ENCODE data around the gene RUBCNL. TPM values are rescaled to one million over a fixed set of nuclear protein-coding genes. Genes with fewer than 3 reads are reported as not detected.

RUBCNL gene
- total and polyA plus RNA-seq, 7 donors = 1.4 to 26.9 (median 2.9) TPM

- Histone ChIP-seq H3K9me3 (no peaks in the 10 kb centered on the region), H3K4me1 (no peaks in the 10 kb centered on the region), H3K4me3 (no peak overlapping the region), H3K36me3 (no peaks in the 10 kb centered on the region), H3K27me3 (no peaks in the 10 kb centered on the region), H3K27ac (no peak overlapping the region)
- WGBS, 2 donors = 93% methylated on average over 1 of the region's 1 CpG
- DNase-seq = no peak
- intact Hi-C loops (cut with DNase I) = no loop called here
- TF ChIP-seq, protein P1, sequence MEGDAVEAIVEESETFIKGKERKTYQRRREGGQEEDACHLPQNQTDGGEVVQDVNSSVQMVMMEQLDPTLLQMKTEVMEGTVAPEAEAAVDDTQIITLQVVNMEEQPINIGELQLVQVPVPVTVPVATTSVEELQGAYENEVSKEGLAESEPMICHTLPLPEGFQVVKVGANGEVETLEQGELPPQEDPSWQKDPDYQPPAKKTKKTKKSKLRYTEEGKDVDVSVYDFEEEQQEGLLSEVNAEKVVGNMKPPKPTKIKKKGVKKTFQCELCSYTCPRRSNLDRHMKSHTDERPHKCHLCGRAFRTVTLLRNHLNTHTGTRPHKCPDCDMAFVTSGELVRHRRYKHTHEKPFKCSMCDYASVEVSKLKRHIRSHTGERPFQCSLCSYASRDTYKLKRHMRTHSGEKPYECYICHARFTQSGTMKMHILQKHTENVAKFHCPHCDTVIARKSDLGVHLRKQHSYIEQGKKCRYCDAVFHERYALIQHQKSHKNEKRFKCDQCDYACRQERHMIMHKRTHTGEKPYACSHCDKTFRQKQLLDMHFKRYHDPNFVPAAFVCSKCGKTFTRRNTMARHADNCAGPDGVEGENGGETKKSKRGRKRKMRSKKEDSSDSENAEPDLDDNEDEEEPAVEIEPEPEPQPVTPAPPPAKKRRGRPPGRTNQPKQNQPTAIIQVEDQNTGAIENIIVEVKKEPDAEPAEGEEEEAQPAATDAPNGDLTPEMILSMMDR (IDR thresholded peaks at IDR 0.05) = no peak
- TF ChIP-seq POLR2AphosphoS5 (IDR thresholded peaks at IDR 0.05) (no peak), POLR2A (IDR thresholded peaks at IDR 0.05) (no peak), EP300 (IDR thresholded peaks at IDR 0.05) (no peak)
These were observed 68.1 kb downstream of the RUBCNL start for GRCh38 chr13:46318986-46319385.

DNA sequence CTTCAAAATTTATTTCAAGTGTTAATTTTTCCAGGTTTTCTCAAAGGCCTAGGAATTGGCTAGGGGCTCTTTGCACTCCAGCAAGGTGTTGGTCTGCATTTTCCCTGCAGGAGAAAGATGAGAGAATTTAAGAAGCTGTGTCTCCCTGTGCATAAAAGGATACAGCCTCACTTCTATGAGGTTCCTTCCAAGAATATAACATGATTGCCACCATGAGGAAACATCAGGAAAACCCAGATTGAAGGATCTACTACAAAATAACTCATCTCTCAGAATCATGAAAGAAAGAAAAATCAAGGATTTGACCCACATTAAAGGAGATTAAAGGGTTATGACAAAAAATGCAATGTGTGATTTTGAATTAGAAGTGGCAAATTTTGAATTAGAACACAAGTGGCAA, 69.9 kb downstream of the RUBCNL start:
- no peak for TF ChIP-seq POLR2A (IDR thresholded peaks at IDR 0.05)
- TF ChIP-seq, protein P1 (IDR thresholded peaks at IDR 0.05) = no peak
- no peak for TF ChIP-seq EP300 (IDR thresholded peaks at IDR 0.05)
- TF ChIP-seq POLR2AphosphoS5 (IDR thresholded peaks at IDR 0.05) = no peak
- H3K27me3 ChIP-seq = no peaks in the 10 kb centered on the region
- no peak overlapping the region for H3K4me3 ChIP-seq
- no peak for DNase-seq
- no peaks in the 10 kb centered on the region for H3K4me1 ChIP-seq
- intact Hi-C loops (cut with DNase I) = no loop called here
- H3K9me3 ChIP-seq = no peaks in the 10 kb centered on the region
- no peaks in the 10 kb centered on the region for H3K36me3 ChIP-seq
- H3K27ac ChIP-seq = no peak overlapping the region

DNA sequence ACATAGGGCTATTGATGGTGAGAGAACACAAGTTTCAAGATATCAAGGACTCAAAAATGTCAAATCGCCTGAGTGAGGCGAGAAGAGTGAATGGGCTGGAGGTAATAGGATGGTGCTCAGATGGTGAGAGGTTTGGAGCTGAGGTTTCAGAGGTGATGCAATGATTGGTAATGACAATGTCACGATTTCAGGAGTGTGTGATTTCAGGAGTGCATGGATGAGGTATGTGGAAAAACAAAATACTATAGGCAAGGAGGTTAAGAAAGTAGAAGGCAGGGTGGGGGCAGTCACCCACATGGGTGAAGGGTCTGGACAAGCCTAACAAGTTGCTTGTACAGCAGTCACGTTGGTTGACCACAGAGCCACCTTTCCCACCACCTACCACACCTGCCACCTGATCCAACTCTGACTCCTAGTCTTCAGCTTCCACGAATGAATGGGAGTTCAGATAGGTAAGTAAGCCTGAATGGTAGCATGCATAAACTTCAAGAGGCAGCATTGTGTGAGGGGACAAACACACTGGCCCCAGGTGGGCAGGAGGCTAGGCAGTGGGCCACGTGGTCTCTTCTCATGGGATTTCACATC, 71.5 kb downstream of the RUBCNL start:
- DNase-seq = no peak
- 90 to 92% methylated on average over 6 of the region's 6 CpGs for WGBS, 2 donors
- Histone ChIP-seq H3K4me3 (no peak overlapping the region), H3K36me3 (no peaks in the 10 kb centered on the region), H3K27me3 (no peaks in the 10 kb centered on the region), H3K4me1 (no peaks in the 10 kb centered on the region), H3K27ac (no peak overlapping the region), H3K9me3 (no peaks in the 10 kb centered on the region)
- intact Hi-C loops (cut with DNase I) = no loop called here
- TF ChIP-seq EP300 (IDR thresholded peaks at IDR 0.05) = no peak
- TF ChIP-seq POLR2AphosphoS5 (IDR thresholded peaks at IDR 0.05) = no peak
- TF ChIP-seq POLR2A (IDR thresholded peaks at IDR 0.05) = no peak
- TF ChIP-seq, protein P1 (IDR thresholded peaks at IDR 0.05) = no peak

DNA sequence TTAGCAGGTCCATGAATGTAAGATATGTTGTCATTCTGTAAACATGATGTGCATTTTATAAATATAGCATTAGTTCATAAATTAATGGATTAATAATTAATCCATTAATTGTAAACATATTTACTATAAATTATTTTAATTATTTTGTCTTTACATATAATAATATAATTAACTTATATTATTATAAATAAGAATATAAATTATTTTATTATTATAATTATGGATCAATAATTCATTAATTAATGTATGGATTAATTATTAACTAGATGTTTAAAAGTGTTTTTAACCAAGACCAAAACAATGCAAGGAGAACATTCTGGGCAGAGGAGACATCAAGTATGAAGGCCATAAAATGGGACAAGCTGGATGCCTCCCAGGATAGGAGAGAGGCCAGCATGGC, 72.0 kb downstream of the RUBCNL start:
- Histone ChIP-seq H3K27me3 (no peaks in the 10 kb centered on the region), H3K4me1 (no peaks in the 10 kb centered on the region), H3K27ac (no peak overlapping the region), H3K36me3 (no peaks in the 10 kb centered on the region), H3K9me3 (no peaks in the 10 kb centered on the region), H3K4me3 (no peak overlapping the region)
- intact Hi-C loops (cut with DNase I) = no loop called here
- DNase-seq = no peak
- TF ChIP-seq, protein P1 (IDR thresholded peaks at IDR 0.05) = no peak
- TF ChIP-seq EP300 (IDR thresholded peaks at IDR 0.05) (no peak), POLR2AphosphoS5 (IDR thresholded peaks at IDR 0.05) (no peak), POLR2A (IDR thresholded peaks at IDR 0.05) (no peak)

DNA sequence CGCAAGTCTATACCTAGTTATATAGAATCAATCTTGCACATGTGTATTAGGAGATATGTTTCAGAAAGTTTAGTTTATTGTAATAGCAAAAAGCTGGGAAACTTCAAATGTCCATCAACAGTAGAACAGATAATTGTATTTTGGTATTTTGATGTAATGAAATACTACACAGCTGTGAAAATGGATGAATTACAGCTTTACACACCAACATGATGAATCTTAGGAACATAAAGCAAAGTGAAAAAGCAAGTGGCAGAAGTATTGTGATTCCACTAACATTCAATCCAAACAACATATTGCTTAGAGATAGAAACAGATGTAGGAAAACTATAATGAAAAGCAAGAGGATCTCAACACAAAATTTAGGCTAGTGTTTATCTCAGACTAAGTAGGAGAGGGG, 72.5 kb downstream of the RUBCNL start:
- 98 to 99% methylated on average over 1 of the region's 1 CpG for WGBS, 2 donors
- H3K4me3 ChIP-seq = no peak overlapping the region
- no peak overlapping the region for H3K27ac ChIP-seq
- H3K4me1 ChIP-seq = no peaks in the 10 kb centered on the region
- no peak for DNase-seq
- H3K27me3 ChIP-seq = no peaks in the 10 kb centered on the region
- H3K9me3 ChIP-seq = no peaks in the 10 kb centered on the region
- H3K36me3 ChIP-seq = no peaks in the 10 kb centered on the region
- TF ChIP-seq, protein P1 (IDR thresholded peaks at IDR 0.05) = no peak
- TF ChIP-seq POLR2AphosphoS5 (IDR thresholded peaks at IDR 0.05) (no peak), EP300 (IDR thresholded peaks at IDR 0.05) (no peak), POLR2A (IDR thresholded peaks at IDR 0.05) (no peak)
- intact Hi-C loops (cut with DNase I) = no loop called here
